NK-92 (cell line): ENCODE measurements around the gene DRC7.

Source experiments
- DNase-seq: peaks from one replicate; lab custom pipeline; 2025; ENCODE audit not compliant: unreplicated experiment; lab: John Stamatoyannopoulos, UW

The DRC7 gene

GRCh38 chr16:57692636-57693035 lies 2.0 kb upstream of the DRC7 start:
- no peak for DNase-seq

GRCh38 chr16:57693550-57693949 lies 1.1 kb upstream of the DRC7 start:
- no peak for DNase-seq

GRCh38 chr16:57694231-57694724 lies 328 bp upstream of the DRC7 start:
- DNase-seq = no peak

- no peak for DNase-seq
These were observed 1.1 kb downstream of the DRC7 start for GRCh38 chr16:57695680-57696069.

GRCh38 chr16:57696240-57696639 lies 1.6 kb downstream of the DRC7 start:
- DNase-seq = no peak

- DNase-seq = no peak
These were observed 3.4 kb downstream of the DRC7 start for GRCh38 chr16:57697896-57698537.

- no peak for DNase-seq
These were observed 4.3 kb downstream of the DRC7 start for GRCh38 chr16:57698812-57699405.

- DNase-seq = no peak
These were observed 4.9 kb downstream of the DRC7 start for GRCh38 chr16:57699481-57699880.

GRCh38 chr16:57699899-57700298 lies 5.3 kb downstream of the DRC7 start:
- no peak for DNase-seq

- no peak for DNase-seq
These were observed 6.4 kb downstream of the DRC7 start for GRCh38 chr16:57700781-57701551.

GRCh38 chr16:57701759-57702371 lies 7.3 kb downstream of the DRC7 start:
- no peak for DNase-seq

- no peak for DNase-seq
These were observed 8.9 kb downstream of the DRC7 start for GRCh38 chr16:57703416-57704010.

GRCh38 chr16:57704011-57704904 lies 9.7 kb downstream of the DRC7 start:
- no peak for DNase-seq

GRCh38 chr16:57704905-57705852 lies 10.6 kb downstream of the DRC7 start:
- DNase-seq = no peak

- no peak for DNase-seq
These were observed 12.1 kb downstream of the DRC7 start for GRCh38 chr16:57706717-57707116.

GRCh38 chr16:57707331-57707730 lies 12.7 kb downstream of the DRC7 start:
- no peak for DNase-seq

GRCh38 chr16:57708168-57708567 lies 13.6 kb downstream of the DRC7 start:
- DNase-seq = no peak

GRCh38 chr16:57709663-57710062 lies 15.1 kb downstream of the DRC7 start:
- no peak for DNase-seq

- DNase-seq = no peak
These were observed 16.7 kb downstream of the DRC7 start for GRCh38 chr16:57711346-57711745.
